ENCODE measurements around the gene ARHGAP23. TPM values are rescaled to one million over a fixed set of nuclear protein-coding genes. Genes with fewer than 3 reads are reported as not detected.

Gene ARHGAP23
- total and polyA plus RNA-seq, 2 donors (not counting 3 experiments of a cell fraction or from before 2014, with no cell fraction given): 25.4 to 190 TPM

GRCh38 chr17:38543403-38544174, 115.3 kb downstream of the ARHGAP23 start:
- FAIRE-seq (no peak), DNase-seq (ENCODE audit: low read depth, low spot score) (no peak)
- BruUV-seq (replicated peaks): no TSS peak
- Histone ChIP-seq H3K27ac (ENCODE audit: insufficient read depth, low read depth, low read length) (no peak overlapping the region), H3K4me1 (ENCODE audit: control insufficient read depth, extremely low read depth, insufficient read depth, low read length) (no peaks in the 10 kb centered on the region), H3K4me3 (replicated peaks in 1 of 3; ENCODE audit: insufficient read depth in 1 of 3, low read depth in 1 of 3, low read length in 3 of 3) (no peak overlapping the region), H3K79me2 (ENCODE audit: control insufficient read depth, insufficient read depth, low read length) (no peaks in the 10 kb centered on the region), H2AFZ (ENCODE audit: low read depth, low read length) (no peak overlapping the region), H3K9ac (replicated peaks; ENCODE audit: extremely low read depth, insufficient read depth, low read length) (no peak overlapping the region), H3K9me3 (replicated peaks; ENCODE audit: control insufficient read depth, insufficient read depth, low read length) (no peaks in the 10 kb centered on the region), H3K9me1 (replicated peaks; ENCODE audit: control insufficient read depth, extremely low read depth, insufficient read depth, low read length) (no peaks in the 10 kb centered on the region), H4K20me1 (replicated peaks; ENCODE audit: control insufficient read depth, extremely low read depth, insufficient read depth, low read length) (no peaks in the 10 kb centered on the region), H3K36me3 (ENCODE audit: control insufficient read depth in 2 of 2, extremely low read depth in 1 of 2, insufficient read depth in 2 of 2, low read length in 2 of 2) (no peaks in the 10 kb centered on the region), H3K27me3 (ENCODE audit: control insufficient read depth in 2 of 2, insufficient read depth in 2 of 2, low read length in 2 of 2) (no peaks in the 10 kb centered on the region), H3K4me2 (ENCODE audit: insufficient read depth, low read length) (no peak overlapping the region)
- dilution Hi-C loops (cut with MboI; ENCODE audit: extremely low pct_ligation_motif_present, low sequenced_read_pairs): no loop called here
- CTCF ChIA-PET: interaction anchor here (0.9 to 6.7 kb wide), 2 partner anchors 15 to 34 kb away, joined by 3 to 40 read pairs; no protein-coding TSS in a partner anchor
- intact Hi-C loops (cut with micrococcal nuclease): no loop called here
- TF ChIP-seq JUN (IDR thresholded peaks at IDR 0.05; ENCODE audit: borderline replicate concordance, insufficient read depth, insufficient read length, low read depth) (no peak), MYC (IDR thresholded peaks at IDR 0.05; ENCODE audit: low read depth, low read length) (no peak), EZH2 (IDR thresholded peaks at IDR 0.05; ENCODE audit: borderline replicate concordance, low read depth, low read length, severe bottlenecking) (no peak), POLR2AphosphoS5 (IDR thresholded peaks at IDR 0.05; ENCODE audit: insufficient read depth, low read depth, low read length) (no peak), GATA2 (IDR thresholded peaks at IDR 0.05; ENCODE audit: insufficient read depth, insufficient read length, low read depth, low read length) (no peak), FOS (IDR thresholded peaks at IDR 0.05; ENCODE audit: borderline replicate concordance, insufficient read depth, low read length) (no peak), POLR2A (IDR thresholded peaks at IDR 0.05; ENCODE audit: low read depth, low read length) (no peak), MAX (IDR thresholded peaks at IDR 0.05; ENCODE audit: insufficient read depth, insufficient read length) (no peak), CTCF (IDR thresholded peaks at IDR 0.05; ENCODE audit: extremely low read depth in 1 of 2, insufficient read depth in 1 of 2, low read depth in 1 of 2, low read length in 2 of 2) (no peak)
- POLR2A ChIA-PET: no interaction called here
